GM12864 (cell line): ENCODE measurements around the gene SOHLH1.

Source experiments
- DNase-seq: peaks from one replicate; pipeline ENCODE4 v3.0.0-alpha.2; 2011; ENCODE audit warnings: low read depth
- H3K4me3 ChIP-seq: 2 replicates; pipeline ENCODE4 v1.5.1; 2011; ENCODE audit warnings: mild to moderate bottlenecking, low read depth, low read length, control low read depth
- TF ChIP-seq, protein P1 (sequence below): IDR thresholded peaks from 2 replicates; pipeline ENCODE4 v1.5.1; 2011; ENCODE audit warnings: low read depth, mild to moderate bottlenecking, moderate library complexity, low read length, control low read depth, inconsistent platforms; ENCODE audit errors: missing control alignments

Gene SOHLH1

DNA sequence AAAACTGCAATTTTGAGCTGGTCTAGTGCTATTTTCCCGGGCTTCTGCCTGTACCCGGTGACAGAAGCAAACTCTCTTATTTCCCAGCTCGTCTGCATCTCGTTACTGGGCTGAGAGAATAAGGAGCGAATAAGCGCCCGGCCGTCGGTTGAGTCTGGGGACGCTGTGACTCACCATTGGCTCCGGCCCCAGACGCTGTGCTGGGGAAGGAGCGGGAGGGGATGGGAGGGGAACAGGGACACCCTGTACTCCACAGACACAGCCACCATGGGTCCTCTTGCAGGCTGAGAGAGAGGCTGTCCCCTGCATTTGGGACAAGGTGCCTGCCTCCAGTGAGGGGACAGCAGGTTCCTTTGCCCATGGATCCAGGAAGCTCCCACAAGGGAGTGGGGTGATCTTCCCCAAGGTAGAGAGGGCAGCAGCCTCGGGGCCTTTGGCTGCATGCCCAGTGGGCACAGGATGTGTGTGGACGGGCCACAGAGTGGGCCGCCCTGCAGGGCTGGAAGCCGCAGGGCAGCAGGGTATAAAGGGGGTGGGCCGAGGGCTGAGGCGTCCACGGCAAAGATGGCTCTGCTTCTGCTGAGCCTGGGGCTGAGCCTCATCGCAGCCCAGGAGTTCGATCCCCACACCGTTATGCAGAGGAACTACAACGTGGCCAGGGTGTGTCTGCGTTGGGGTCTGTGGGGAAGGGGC lies 36.4 kb downstream of the SOHLH1 start, which contains the start of gene LCN9:
Gene LCN9, plus strand, starts transcription at position 552 of the 693 bp plus-strand sequence. Its CDS starts 13 bp downstream, at position 565.
- H3K4me3 ChIP-seq, result no peak within 1 kb of the TSS
- no peak for DNase-seq
- TF ChIP-seq, protein P1, sequence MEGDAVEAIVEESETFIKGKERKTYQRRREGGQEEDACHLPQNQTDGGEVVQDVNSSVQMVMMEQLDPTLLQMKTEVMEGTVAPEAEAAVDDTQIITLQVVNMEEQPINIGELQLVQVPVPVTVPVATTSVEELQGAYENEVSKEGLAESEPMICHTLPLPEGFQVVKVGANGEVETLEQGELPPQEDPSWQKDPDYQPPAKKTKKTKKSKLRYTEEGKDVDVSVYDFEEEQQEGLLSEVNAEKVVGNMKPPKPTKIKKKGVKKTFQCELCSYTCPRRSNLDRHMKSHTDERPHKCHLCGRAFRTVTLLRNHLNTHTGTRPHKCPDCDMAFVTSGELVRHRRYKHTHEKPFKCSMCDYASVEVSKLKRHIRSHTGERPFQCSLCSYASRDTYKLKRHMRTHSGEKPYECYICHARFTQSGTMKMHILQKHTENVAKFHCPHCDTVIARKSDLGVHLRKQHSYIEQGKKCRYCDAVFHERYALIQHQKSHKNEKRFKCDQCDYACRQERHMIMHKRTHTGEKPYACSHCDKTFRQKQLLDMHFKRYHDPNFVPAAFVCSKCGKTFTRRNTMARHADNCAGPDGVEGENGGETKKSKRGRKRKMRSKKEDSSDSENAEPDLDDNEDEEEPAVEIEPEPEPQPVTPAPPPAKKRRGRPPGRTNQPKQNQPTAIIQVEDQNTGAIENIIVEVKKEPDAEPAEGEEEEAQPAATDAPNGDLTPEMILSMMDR, result no peak

DNA sequence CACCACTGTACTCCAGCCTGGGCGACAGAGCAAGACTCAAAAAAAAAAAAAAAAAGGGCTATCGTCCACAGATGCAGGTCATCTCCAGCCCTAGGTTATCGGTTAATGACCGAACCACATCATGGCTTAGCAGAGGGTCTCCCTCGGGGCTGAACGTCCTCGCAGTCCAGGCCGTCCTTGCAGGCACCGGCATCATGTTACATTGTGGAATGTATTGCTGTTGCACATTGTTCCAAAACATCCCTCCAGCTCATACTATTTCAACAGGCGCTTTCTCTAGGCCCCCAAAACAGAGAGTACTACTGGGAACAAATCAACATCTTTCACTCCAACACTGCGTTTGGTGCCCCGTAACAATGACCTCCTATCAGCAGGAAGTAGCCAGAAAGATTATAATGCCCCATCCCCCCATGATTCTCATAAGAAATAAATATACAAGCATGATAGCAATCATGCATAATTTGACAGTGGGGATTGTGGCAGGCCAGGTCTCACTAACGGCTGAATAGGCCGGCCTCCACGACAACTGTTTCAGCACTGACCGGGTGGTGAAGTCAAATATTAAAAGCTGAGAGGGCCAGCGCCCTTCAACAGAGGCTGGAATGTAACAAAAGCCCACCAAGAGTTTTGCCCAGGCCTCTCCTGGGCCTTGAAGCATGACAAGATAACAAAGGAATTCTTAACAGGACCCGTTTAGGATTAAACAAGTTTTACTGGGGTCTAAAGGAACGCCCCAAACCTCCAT lies 37.3 kb downstream of the SOHLH1 start:
- H3K4me3 ChIP-seq, result no peak overlapping the region
- TF ChIP-seq, protein P1, result no peak

DNA sequence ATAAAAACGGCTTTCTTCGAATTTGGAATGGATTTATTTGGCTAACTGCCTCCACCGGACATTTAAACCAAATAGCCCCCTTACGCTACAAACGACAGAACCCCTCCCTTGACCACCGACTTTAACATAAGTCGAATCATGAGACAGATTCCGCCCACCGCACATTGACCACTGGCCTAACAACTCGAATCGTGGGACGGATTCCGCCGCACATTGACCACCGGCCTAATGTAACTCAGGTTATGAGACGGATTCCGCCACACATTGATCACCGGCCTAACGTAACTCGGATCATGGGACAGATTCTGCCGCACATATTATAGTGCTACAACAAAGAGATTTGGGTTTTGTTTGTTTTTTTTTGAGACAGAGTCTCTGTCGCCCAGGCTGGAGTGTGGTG lies 38.9 kb downstream of the SOHLH1 start:
- DNase-seq, result no peak
- TF ChIP-seq, protein P1, result no peak
- no peak overlapping the region for H3K4me3 ChIP-seq

More for the DNA sequence above, 37.3 kb downstream of the SOHLH1 start:
- no peak for DNase-seq

DNA sequence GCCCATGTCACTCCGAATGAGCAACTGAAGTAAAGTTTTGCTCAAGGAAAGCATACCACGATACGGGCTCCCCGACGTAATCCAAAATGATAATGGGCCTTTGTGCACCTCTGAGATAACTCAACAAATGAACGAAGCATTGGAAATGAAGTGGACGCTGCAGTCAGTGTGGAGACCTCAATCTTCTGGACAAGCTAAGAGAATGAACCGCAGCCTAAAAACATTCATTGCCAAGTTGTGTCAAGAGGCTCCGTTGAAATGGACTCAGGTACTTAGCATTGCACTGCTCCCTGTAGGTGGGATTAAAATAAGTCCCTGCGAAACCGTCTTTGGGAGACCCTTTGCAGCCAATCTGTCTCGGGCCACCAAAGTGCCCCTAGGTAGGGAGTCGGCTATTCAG lies 40.0 kb downstream of the SOHLH1 start:
- H3K4me3 ChIP-seq, result no peak overlapping the region
- DNase-seq, result no peak
- TF ChIP-seq, protein P1, result no peak

DNA sequence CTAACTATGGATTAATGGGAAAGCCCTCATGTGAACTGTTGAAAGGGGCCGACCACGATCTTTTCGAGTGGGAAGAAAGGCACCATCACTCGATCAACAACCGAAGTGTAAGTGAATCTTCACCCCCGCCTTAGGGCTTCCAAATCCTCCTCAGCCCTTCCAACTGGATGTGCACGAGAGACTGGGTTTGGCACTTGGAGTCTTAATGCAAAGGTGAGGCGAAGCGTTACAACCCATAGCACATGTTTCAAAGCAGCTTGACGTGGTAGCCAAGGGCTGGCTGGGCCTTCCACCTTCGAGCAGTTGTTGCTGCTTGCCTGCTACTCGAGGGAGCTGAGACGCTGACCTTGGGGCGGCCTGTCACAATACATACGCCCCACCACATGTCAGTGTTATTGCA lies 41.9 kb downstream of the SOHLH1 start:
- TF ChIP-seq, protein P1, result no peak
- no peak for DNase-seq
- no peak overlapping the region for H3K4me3 ChIP-seq

DNA sequence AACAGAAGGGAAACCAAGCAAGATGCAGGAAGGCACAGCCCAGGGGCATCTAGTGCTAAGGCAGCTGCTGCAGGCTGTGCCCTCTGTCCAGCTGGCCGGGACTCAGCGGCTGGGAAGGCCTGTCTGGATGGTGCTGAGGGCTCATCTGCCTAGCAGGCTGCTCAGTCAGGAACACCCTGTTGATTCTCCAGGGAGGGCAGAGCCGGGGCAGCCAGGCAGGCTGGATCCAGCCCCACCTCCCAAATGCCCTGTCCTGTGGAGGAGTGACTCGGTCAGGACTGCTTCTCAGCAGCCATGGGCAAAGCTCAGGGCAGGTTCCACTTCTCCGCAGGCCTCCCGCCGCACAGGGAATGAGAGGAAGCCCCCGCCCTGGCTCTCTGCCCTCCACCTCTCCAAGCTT lies 44.0 kb downstream of the SOHLH1 start:
- TF ChIP-seq, protein P1, result no peak
- H3K4me3 ChIP-seq, result no peak overlapping the region
- no peak for DNase-seq
